Measurements from ENCODE around the gene PJA2.
"Not testable (repeated sequence)": the region's sequence is repeated elsewhere in the genome, so short reads cannot be mapped to it uniquely, and the experiment has no call there.

Gene PJA2

GRCh38 chr5:109286628-109287027 lies 123.1 kb downstream of the PJA2 start:
- Mint-ChIP-seq H3K9me3 (ENCODE audit: low read depth) (peaks cover 28% of the 10 kb centered on the region), H3K36me3 (peaks cover 46% of the 10 kb centered on the region)
- not testable (repeated sequence) for H3K27ac Mint-ChIP-seq; H3K4me1 Mint-ChIP-seq (ENCODE audit: low read depth); H3K4me3 Mint-ChIP-seq; H3K27me3 Mint-ChIP-seq
